ENCODE results near the gene CDCA4. TPM values are rescaled to one million over a fixed set of nuclear protein-coding genes. Genes with fewer than 3 reads are reported as not detected.

Gene CDCA4
- total RNA-seq, 4 donors from 2014 or later = 5.7 to 8.5 (median 6.7) TPM

GRCh38 chr14:105052110-105052458, 31.2 kb upstream of the CDCA4 start:
- Histone ChIP-seq H3K4me3 (no peak overlapping the region), H3K9me3 (no peaks in the 10 kb centered on the region), H3K4me1 (peaks cover 0 to 7% (median 0%) of the 10 kb centered on the region in 4 donors), H3K27ac (no peak overlapping the region), H3K27me3 (peaks cover 0 to 18% of the 10 kb centered on the region in 2 donors), H3K36me3 (peaks cover 0 to 3% (median 0%) of the 10 kb centered on the region in 3 donors)
- WGBS, 2 donors = 79 to 82% methylated on average over 4 of the region's 4 CpGs
- no peak for DNase-seq (ENCODE audit: low spot score in 2 of 2)
- TF ChIP-seq EP300 (IDR thresholded peaks at IDR 0.05) = no peak
- no peak for TF ChIP-seq CTCF (IDR thresholded peaks at IDR 0.05)
- no peak for TF ChIP-seq POLR2A (IDR thresholded peaks at IDR 0.05)

GRCh38 chr14:105051182-105052109, 30.6 kb upstream of the CDCA4 start:
- H3K27ac ChIP-seq = no peak overlapping the region
- H3K4me3 ChIP-seq = no peak overlapping the region
- H3K36me3 ChIP-seq = peaks cover 0 to 3% (median 0%) of the 10 kb centered on the region in 3 donors
- TF ChIP-seq POLR2A (IDR thresholded peaks at IDR 0.05) (no peak), CTCF (IDR thresholded peaks at IDR 0.05) (no peak), EP300 (IDR thresholded peaks at IDR 0.05) (no peak)
- peaks cover 0 to 7% (median 0%) of the 10 kb centered on the region in 4 donors for H3K4me1 ChIP-seq
- no peak for DNase-seq (ENCODE audit: low spot score in 2 of 2)
- peaks cover 0 to 22% of the 10 kb centered on the region in 2 donors for H3K27me3 ChIP-seq
- WGBS, 2 donors = 91 to 94% methylated on average over 59 of the region's 59 CpGs
- H3K9me3 ChIP-seq = no peaks in the 10 kb centered on the region

GRCh38 chr14:105050551-105050897, 29.6 kb upstream of the CDCA4 start:
- no peak overlapping the region for H3K27ac ChIP-seq
- no peaks in the 10 kb centered on the region for H3K9me3 ChIP-seq
- peaks cover 0 to 14% (median 0%) of the 10 kb centered on the region in 4 donors for H3K4me1 ChIP-seq
- no peak overlapping the region for H3K4me3 ChIP-seq
- no peak for DNase-seq (ENCODE audit: low spot score in 2 of 2)
- no peak for TF ChIP-seq CTCF (IDR thresholded peaks at IDR 0.05)
- TF ChIP-seq POLR2A (IDR thresholded peaks at IDR 0.05) = no peak
- no peak for TF ChIP-seq EP300 (IDR thresholded peaks at IDR 0.05)
- H3K36me3 ChIP-seq = peaks cover 0 to 3% (median 0%) of the 10 kb centered on the region in 3 donors
- peaks cover 0 to 17% of the 10 kb centered on the region in 2 donors for H3K27me3 ChIP-seq
- 45 to 78% methylated on average over 5 to 8 of the region's 10 CpGs for WGBS, 2 donors

GRCh38 chr14:105049753-105050550, 29.1 kb upstream of the CDCA4 start:
- H3K9me3 ChIP-seq = no peaks in the 10 kb centered on the region
- peaks cover 0 to 3% (median 0%) of the 10 kb centered on the region in 3 donors for H3K36me3 ChIP-seq
- H3K27me3 ChIP-seq = peaks cover 0 to 17% of the 10 kb centered on the region in 2 donors
- 85 to 87% methylated on average over 15 to 25 of the region's 25 CpGs for WGBS, 2 donors
- no peak overlapping the region for H3K4me3 ChIP-seq
- no peak for TF ChIP-seq CTCF (IDR thresholded peaks at IDR 0.05)
- TF ChIP-seq POLR2A (IDR thresholded peaks at IDR 0.05) = no peak
- TF ChIP-seq EP300 (IDR thresholded peaks at IDR 0.05) = no peak
- peaks cover 0 to 16% (median 0%) of the 10 kb centered on the region in 4 donors for H3K4me1 ChIP-seq
- no peak overlapping the region for H3K27ac ChIP-seq
- DNase-seq (ENCODE audit: low spot score in 2 of 2) = no peak

Data from tibial nerve (tissue), 4 donors.